H9 (cell line): Measurements from ENCODE around the gene BST2. TPM values are rescaled to one million over a fixed set of nuclear protein-coding genes. Genes with fewer than 3 reads are reported as not detected.
A peak's percentile ranks its signal among the peaks of the same experiment; 100 is the strongest.

Experiments used
- DNase-seq: peaks from one replicate; pipeline ENCODE4 v3.0.0-alpha.2; 2017
- H2AFZ ChIP-seq: one replicate; pipeline ENCODE4 v1.6.1; 2013; ENCODE audit warnings: mild to moderate bottlenecking, low read length, control low read depth, moderate library complexity
- H2AK5ac ChIP-seq: 2 replicates; pipeline ENCODE4 v1.6.1; 2013; ENCODE audit warnings: low read length, control low read depth, mixed read lengths; ENCODE audit not compliant: insufficient read length
- H2BK120ac ChIP-seq: one replicate; pipeline ENCODE4 v1.6.1; 2013; ENCODE audit warnings: low read depth, mild to moderate bottlenecking, low read length, control low read depth, inconsistent platforms; ENCODE audit not compliant: poor library complexity, severe bottlenecking
- H2BK12ac ChIP-seq: 2 replicates; pipeline ENCODE4 v1.6.1; 2013; ENCODE audit warnings: low read length, control low read depth, mixed read lengths, low read depth; ENCODE audit not compliant: insufficient read length
- H2BK15ac ChIP-seq: 2 replicates; pipeline ENCODE4 v1.6.1; 2013; ENCODE audit warnings: low read depth, low read length, control low read depth
- H2BK20ac ChIP-seq: one replicate; pipeline ENCODE4 v1.6.1; 2013; ENCODE audit warnings: low read depth, mild to moderate bottlenecking, low read length, control low read depth, inconsistent platforms; ENCODE audit not compliant: poor library complexity, severe bottlenecking
- H2BK5ac ChIP-seq: 2 replicates; pipeline ENCODE4 v1.6.1; 2013; ENCODE audit warnings: low read length, control low read depth, mixed read lengths; ENCODE audit not compliant: insufficient read length
- H3K14ac ChIP-seq: 2 replicates; pipeline ENCODE4 v1.6.1; 2013; ENCODE audit warnings: low read length, control low read depth; ENCODE audit not compliant: insufficient read depth
- H3K18ac ChIP-seq: 2 replicates; pipeline ENCODE4 v1.6.1; 2013; ENCODE audit warnings: low read depth, mild to moderate bottlenecking, mixed read lengths, low read length, control low read depth; ENCODE audit not compliant: insufficient read length
- H3K23ac ChIP-seq: 2 replicates; pipeline ENCODE4 v1.6.1; 2013; ENCODE audit warnings: low read length, control low read depth, mixed read lengths, low read depth; ENCODE audit not compliant: insufficient read length
- H3K23me2 ChIP-seq: 2 replicates; pipeline ENCODE4 v1.6.1; 2013; ENCODE audit warnings: low read depth, mild to moderate bottlenecking, mixed read lengths, low read length, control low read depth; ENCODE audit not compliant: insufficient read length, poor library complexity, severe bottlenecking
- H3K27ac ChIP-seq: 2 replicates; pipeline ENCODE4 v1.5.1; 2013; ENCODE audit warnings: low read length, control low read depth, mixed read lengths, low read depth; ENCODE audit not compliant: insufficient read length
- H3K27me3 ChIP-seq: 2 replicates; pipeline ENCODE4 v1.6.1; 2013; ENCODE audit warnings: low read length, control low read depth, inconsistent platforms; ENCODE audit not compliant: insufficient read depth
- H3K4ac ChIP-seq: 2 replicates; pipeline ENCODE4 v1.6.1; 2013; ENCODE audit warnings: low read depth, mild to moderate bottlenecking, control low read depth, inconsistent platforms, low read length, moderate library complexity
- H3K4me1 ChIP-seq: 2 replicates; pipeline ENCODE4 v1.6.1; 2013; ENCODE audit warnings: low read length, control low read depth, inconsistent platforms; ENCODE audit not compliant: insufficient read depth
- H3K4me2 ChIP-seq: 2 replicates; pipeline ENCODE4 v1.6.1; 2013; ENCODE audit warnings: low read length, control low read depth, mixed read lengths; ENCODE audit not compliant: insufficient read length, insufficient read depth
- H3K56ac ChIP-seq: 2 replicates; pipeline ENCODE4 v1.6.1; 2013; ENCODE audit warnings: low read depth, mild to moderate bottlenecking, mixed read lengths, low read length, control low read depth; ENCODE audit not compliant: insufficient read length
- H3K79me1 ChIP-seq: 2 replicates; pipeline ENCODE4 v1.6.1; 2013; ENCODE audit warnings: low read depth, mild to moderate bottlenecking, moderate library complexity, low read length, control low read depth, inconsistent platforms; ENCODE audit not compliant: insufficient read depth, poor library complexity, severe bottlenecking
- H3K79me2 ChIP-seq: 2 replicates; pipeline ENCODE4 v1.6.1; 2013; ENCODE audit warnings: low read length, control low read depth, inconsistent platforms; ENCODE audit not compliant: insufficient read depth
- H3K9ac ChIP-seq: 2 replicates; pipeline ENCODE4 v1.6.1; 2013; ENCODE audit warnings: low read length, control low read depth, mixed read lengths; ENCODE audit not compliant: insufficient read length; ENCODE audit errors: extremely low read depth
- H3K9me3 ChIP-seq: one replicate; pipeline ENCODE4 v1.6.1; 2013; ENCODE audit warnings: low read depth, low read length, inconsistent platforms; ENCODE audit not compliant: control insufficient read depth
- H3T11ph ChIP-seq: one replicate; pipeline ENCODE4 v1.6.1; 2013; ENCODE audit warnings: mild to moderate bottlenecking, low read length, control low read depth, inconsistent platforms
- H4K20me1 ChIP-seq: one replicate; pipeline ENCODE4 v1.6.1; 2013; ENCODE audit not compliant: control insufficient read depth, insufficient read length, insufficient read depth
- H4K5ac ChIP-seq: 2 replicates; pipeline ENCODE4 v1.6.1; 2013; ENCODE audit warnings: low read depth, mild to moderate bottlenecking, mixed read lengths, low read length, control low read depth; ENCODE audit not compliant: insufficient read length
- H4K8ac ChIP-seq: replicated peaks from 2 replicates; pipeline ENCODE4 v1.6.1; 2013; ENCODE audit warnings: low read length, control low read depth, mixed read lengths, low read depth; ENCODE audit not compliant: insufficient read length
- H4K91ac ChIP-seq: 2 replicates; pipeline ENCODE4 v1.6.1; 2013; ENCODE audit warnings: low read depth, mild to moderate bottlenecking, moderate library complexity, mixed read lengths, low read length, control low read depth; ENCODE audit not compliant: insufficient read length
- H3K27ac Mint-ChIP-seq, 3 experiments: 2 replicates in 2 of 3; 3 replicates in 1 of 3; pipeline ENCODE4 v1.8.0; 2020 to 2021; ENCODE audit warnings: mixed read lengths in 3 of 3, mild to moderate bottlenecking in 1 of 3, moderate library complexity in 1 of 3
- H3K27me3 Mint-ChIP-seq: 2 replicates; pipeline ENCODE4 v1.8.0; 2021; ENCODE audit warnings: low read depth, mild to moderate bottlenecking, moderate library complexity, mixed read lengths
- H3K36me3 Mint-ChIP-seq, 3 experiments: 2 replicates in 2 of 3; 3 replicates in 1 of 3; pipeline ENCODE4 v1.8.0; 2020 to 2021; ENCODE audit warnings: low read depth in 3 of 3, mixed read lengths in 3 of 3; ENCODE audit not compliant: insufficient read depth in 1 of 3
- H3K4me1 Mint-ChIP-seq, 2 experiments: 2 replicates each; pipeline ENCODE4 v1.8.0; 2020; ENCODE audit warnings: mixed read lengths in 2 of 2
- H3K4me3 Mint-ChIP-seq, 2 experiments: 2 replicates in 1 of 2; 3 replicates in 1 of 2; pipeline ENCODE4 v1.8.0; 2020 to 2021; ENCODE audit warnings: mild to moderate bottlenecking in 2 of 2, mixed read lengths in 2 of 2, moderate library complexity in 1 of 2
- H3K9me3 Mint-ChIP-seq, 2 experiments: 2 replicates in 1 of 2; 3 replicates in 1 of 2; pipeline ENCODE4 v1.8.0; 2020; ENCODE audit warnings: mild to moderate bottlenecking in 2 of 2, mixed read lengths in 2 of 2, moderate library complexity in 1 of 2
- WGBS: extraction: QIAGEN DNeasy Blood & Tissue Kit; methylation state at CpG from one replicate; pipeline ENCODE4 v1.1.7; 2013; ENCODE audit warnings: missing lambda C conversion rate, low lambda C conversion rate, mixed read lengths; ENCODE audit not compliant: insufficient read length; ENCODE audit errors: extremely low coverage; 5-methylcytosine and 5-hydroxymethylcytosine counted together
- total RNA-seq: library from RNA; stranded (reverse); gene quantifications from 2 replicates; pipeline ENCODE4 v1.2.1, GENCODE V29; 2021
- TF ChIP-seq, protein P1 (sequence below): fragments of 200-600 bp; sonication (generic); conservative IDR thresholded peaks from 3 replicates; pipeline ENCODE4 v1.8.0; 2021; ENCODE audit warnings: antibody characterized with exemption, mild to moderate bottlenecking

Gene BST2
- total RNA-seq, 1 experiment from 2014 or later, result 63.3 TPM

- Histone ChIP-seq H3K9ac (no peak overlapping the region), H2AFZ (no peak overlapping the region)
Measured at GRCh38 chr19:17358395-17358794, 47.0 kb downstream of the BST2 start.

More at GRCh38 chr19:17358395-17358794, 47.0 kb downstream of the BST2 start:
- Histone ChIP-seq H3K14ac (no peak overlapping the region), H3K56ac (no peak overlapping the region), H3K27me3 (no peaks in the 10 kb centered on the region), H3K4me1 (no peaks in the 10 kb centered on the region), H2AK5ac (no peak overlapping the region), H2BK12ac (no peak overlapping the region), H3K27ac (no peak overlapping the region), H4K91ac (no peak overlapping the region), H3T11ph (no peak overlapping the region), H3K79me2 (no peaks in the 10 kb centered on the region), H3K9me3 (no peaks in the 10 kb centered on the region), H2BK20ac (no peak overlapping the region), H3K23me2 (no peaks in the 10 kb centered on the region), H2BK5ac (no peak overlapping the region), H4K5ac (no peak overlapping the region), H4K8ac (no peak overlapping the region), H3K79me1 (no peaks in the 10 kb centered on the region), H2BK120ac (no peak overlapping the region), H4K20me1 (no peaks in the 10 kb centered on the region), H3K18ac (no peak overlapping the region), H3K23ac (no peak overlapping the region), H2BK15ac (no peak overlapping the region; the same call in 1 of the 2 replicates), H3K4me2 (no peak overlapping the region), H3K4ac (no peak overlapping the region)
- peaks cover 2% of the 10 kb centered on the region in 2 experiments; a peak in 3 of 4 replicates for H3K4me1 Mint-ChIP-seq
- H3K27me3 Mint-ChIP-seq, result peaks cover 6% of the 10 kb centered on the region
- TF ChIP-seq, protein P1, sequence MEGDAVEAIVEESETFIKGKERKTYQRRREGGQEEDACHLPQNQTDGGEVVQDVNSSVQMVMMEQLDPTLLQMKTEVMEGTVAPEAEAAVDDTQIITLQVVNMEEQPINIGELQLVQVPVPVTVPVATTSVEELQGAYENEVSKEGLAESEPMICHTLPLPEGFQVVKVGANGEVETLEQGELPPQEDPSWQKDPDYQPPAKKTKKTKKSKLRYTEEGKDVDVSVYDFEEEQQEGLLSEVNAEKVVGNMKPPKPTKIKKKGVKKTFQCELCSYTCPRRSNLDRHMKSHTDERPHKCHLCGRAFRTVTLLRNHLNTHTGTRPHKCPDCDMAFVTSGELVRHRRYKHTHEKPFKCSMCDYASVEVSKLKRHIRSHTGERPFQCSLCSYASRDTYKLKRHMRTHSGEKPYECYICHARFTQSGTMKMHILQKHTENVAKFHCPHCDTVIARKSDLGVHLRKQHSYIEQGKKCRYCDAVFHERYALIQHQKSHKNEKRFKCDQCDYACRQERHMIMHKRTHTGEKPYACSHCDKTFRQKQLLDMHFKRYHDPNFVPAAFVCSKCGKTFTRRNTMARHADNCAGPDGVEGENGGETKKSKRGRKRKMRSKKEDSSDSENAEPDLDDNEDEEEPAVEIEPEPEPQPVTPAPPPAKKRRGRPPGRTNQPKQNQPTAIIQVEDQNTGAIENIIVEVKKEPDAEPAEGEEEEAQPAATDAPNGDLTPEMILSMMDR, result no peak
- peak overlapping the region in 1 of 3 experiments; percentile 11; a peak in 1 of 7 replicates for H3K27ac Mint-ChIP-seq
- WGBS, result no CpG with 5 or more reads among the region's 7 CpGs
- H3K4me3 Mint-ChIP-seq, result no peak overlapping the region
- H3K9me3 Mint-ChIP-seq, result no peaks in the 10 kb centered on the region
- no peak for DNase-seq
- H3K36me3 Mint-ChIP-seq, result no peaks in the 10 kb centered on the region
